ENCODE data around the gene ECSIT.
"Not testable (repeated sequence)": the region's sequence is repeated elsewhere in the genome, so short reads cannot be mapped to it uniquely, and the experiment has no call there.

DNA sequence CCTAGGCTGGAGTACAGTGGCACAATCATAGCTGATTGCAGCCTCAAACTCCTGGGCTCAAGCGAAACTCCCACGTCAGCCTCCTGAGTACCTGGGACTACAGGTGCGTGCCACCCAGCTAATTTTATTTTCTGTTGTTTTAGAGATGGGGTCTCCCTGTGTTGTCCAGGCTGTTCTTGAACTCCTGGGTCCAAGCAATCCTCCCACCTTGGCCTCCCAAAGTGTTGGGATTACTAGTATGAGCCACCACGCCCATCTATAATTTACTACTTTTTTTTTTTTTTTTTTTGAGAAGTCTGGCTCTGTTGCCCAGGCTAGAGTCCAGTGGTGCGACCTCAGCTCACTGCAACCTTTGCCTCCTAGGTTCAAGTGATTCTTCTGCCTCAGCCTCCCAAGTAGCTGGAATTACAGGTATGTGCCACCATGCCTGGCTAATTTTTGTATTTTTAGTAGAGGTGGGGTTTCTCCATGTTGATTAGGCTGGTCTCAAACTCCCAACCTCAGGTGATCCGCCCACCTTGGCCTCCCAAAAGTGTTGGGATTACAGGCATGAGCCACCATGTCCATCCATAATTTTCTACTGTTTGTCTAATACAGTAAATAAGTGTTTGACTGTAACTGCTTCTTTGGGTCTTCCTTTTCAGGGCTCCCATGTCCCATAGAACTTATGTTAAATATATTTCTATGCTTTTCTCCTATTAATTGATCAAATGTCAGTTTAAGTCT, 35.3 kb upstream of the ECSIT start:
- TF ChIP-seq, protein P1, sequence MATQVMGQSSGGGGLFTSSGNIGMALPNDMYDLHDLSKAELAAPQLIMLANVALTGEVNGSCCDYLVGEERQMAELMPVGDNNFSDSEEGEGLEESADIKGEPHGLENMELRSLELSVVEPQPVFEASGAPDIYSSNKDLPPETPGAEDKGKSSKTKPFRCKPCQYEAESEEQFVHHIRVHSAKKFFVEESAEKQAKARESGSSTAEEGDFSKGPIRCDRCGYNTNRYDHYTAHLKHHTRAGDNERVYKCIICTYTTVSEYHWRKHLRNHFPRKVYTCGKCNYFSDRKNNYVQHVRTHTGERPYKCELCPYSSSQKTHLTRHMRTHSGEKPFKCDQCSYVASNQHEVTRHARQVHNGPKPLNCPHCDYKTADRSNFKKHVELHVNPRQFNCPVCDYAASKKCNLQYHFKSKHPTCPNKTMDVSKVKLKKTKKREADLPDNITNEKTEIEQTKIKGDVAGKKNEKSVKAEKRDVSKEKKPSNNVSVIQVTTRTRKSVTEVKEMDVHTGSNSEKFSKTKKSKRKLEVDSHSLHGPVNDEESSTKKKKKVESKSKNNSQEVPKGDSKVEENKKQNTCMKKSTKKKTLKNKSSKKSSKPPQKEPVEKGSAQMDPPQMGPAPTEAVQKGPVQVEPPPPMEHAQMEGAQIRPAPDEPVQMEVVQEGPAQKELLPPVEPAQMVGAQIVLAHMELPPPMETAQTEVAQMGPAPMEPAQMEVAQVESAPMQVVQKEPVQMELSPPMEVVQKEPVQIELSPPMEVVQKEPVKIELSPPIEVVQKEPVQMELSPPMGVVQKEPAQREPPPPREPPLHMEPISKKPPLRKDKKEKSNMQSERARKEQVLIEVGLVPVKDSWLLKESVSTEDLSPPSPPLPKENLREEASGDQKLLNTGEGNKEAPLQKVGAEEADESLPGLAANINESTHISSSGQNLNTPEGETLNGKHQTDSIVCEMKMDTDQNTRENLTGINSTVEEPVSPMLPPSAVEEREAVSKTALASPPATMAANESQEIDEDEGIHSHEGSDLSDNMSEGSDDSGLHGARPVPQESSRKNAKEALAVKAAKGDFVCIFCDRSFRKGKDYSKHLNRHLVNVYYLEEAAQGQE (IDR thresholded peaks at IDR 0.05; ENCODE audit: insufficient replicate concordance, low read depth) = not testable (repeated sequence)
- TF ChIP-seq, protein P2, sequence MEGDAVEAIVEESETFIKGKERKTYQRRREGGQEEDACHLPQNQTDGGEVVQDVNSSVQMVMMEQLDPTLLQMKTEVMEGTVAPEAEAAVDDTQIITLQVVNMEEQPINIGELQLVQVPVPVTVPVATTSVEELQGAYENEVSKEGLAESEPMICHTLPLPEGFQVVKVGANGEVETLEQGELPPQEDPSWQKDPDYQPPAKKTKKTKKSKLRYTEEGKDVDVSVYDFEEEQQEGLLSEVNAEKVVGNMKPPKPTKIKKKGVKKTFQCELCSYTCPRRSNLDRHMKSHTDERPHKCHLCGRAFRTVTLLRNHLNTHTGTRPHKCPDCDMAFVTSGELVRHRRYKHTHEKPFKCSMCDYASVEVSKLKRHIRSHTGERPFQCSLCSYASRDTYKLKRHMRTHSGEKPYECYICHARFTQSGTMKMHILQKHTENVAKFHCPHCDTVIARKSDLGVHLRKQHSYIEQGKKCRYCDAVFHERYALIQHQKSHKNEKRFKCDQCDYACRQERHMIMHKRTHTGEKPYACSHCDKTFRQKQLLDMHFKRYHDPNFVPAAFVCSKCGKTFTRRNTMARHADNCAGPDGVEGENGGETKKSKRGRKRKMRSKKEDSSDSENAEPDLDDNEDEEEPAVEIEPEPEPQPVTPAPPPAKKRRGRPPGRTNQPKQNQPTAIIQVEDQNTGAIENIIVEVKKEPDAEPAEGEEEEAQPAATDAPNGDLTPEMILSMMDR (IDR thresholded peaks at IDR 0.05; ENCODE audit: insufficient read depth, low read length) = not testable (repeated sequence)
